Fibroblast of upper back skin (primary cell): Measurements from ENCODE around the gene PPRC1.

Experiments used
- DNase-seq: peaks from one replicate; pipeline ENCODE4 v3.0.0-alpha.2; 2013

The PPRC1 gene

GRCh38 chr10:102132563-102133372 lies at the start of gene PPRC1:
Gene PPRC1 (plus strand): TSS chr10:102133040. CDS start chr10:102133069, 29 bp downstream.
- peak; percentile 99 for DNase-seq

GRCh38 chr10:102083541-102083940 lies 49.3 kb upstream of the PPRC1 start:
- DNase-seq, result no peak

- no peak for DNase-seq
Observed at GRCh38 chr10:102085336-102085735, 47.5 kb upstream of the PPRC1 start.

DNA sequence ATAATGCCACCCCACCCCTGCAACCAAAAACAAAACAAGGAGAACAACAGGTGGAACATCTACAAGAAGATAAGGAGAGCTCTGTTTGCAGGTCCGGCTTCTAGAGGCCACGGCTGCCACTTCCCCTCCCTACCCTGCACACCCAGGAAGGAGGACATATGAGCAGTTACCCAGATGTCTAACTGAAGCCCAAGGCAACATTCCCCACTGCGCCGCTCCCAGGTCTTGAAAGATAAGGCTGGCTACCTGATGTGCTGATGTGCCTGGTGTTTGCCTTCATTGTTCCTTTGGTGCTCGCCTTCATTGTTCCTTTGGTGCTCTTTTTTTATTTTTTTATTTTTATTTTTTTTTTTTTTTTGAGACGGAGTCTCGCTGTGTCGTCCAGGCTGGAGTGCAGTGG lies 46.6 kb upstream of the PPRC1 start:
- no peak for DNase-seq

GRCh38 chr10:102090772-102091171 lies 42.1 kb upstream of the PPRC1 start:
- peak; percentile 23 for DNase-seq

- no peak for DNase-seq
Observed at GRCh38 chr10:102096449-102096848, 36.4 kb upstream of the PPRC1 start.

DNA sequence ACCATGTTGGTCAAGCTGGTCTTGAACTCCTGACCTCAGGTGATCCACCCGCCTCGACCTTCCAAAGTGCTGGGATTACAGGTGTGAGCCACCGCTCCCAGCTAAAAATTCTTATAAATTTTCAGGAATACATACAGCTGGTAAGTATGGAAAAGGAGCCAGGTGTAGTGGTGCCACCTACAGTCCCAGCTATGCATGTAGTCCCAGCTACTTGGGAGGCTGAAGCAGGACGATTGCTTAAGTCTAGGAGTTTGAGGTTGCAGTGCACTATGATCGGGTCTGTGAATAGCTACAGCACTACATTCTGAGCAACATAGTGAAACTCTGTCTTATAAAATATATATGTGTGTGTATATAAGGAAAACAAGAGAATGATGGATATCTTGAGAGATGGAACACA lies 31.7 kb upstream of the PPRC1 start:
- no peak for DNase-seq

DNA sequence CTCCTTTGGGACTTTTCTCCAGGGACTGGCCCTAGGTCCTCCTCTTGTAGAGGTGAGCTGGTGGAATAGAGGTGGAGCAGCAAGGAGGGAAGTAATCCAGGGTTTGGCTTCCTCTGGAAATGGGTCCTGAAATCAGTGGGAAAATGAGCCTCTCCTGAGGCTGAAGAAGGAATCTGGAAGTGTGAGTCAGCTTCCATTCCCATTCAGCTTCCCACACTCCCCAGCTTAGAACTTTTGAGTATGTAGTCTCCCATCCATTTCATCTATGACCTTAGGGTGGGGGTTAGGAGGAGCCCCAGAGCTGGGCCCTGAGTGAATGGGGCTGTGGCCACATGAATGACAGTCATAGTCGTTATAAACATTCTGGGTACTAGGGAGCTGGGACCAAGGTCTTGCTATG lies 30.4 kb upstream of the PPRC1 start:
- DNase-seq, result no peak

- DNase-seq, result no peak
Observed at GRCh38 chr10:102106998-102107397, 25.8 kb upstream of the PPRC1 start.

GRCh38 chr10:102109166-102110116 lies 23.4 kb upstream of the PPRC1 start:
- DNase-seq, result no peak

DNA sequence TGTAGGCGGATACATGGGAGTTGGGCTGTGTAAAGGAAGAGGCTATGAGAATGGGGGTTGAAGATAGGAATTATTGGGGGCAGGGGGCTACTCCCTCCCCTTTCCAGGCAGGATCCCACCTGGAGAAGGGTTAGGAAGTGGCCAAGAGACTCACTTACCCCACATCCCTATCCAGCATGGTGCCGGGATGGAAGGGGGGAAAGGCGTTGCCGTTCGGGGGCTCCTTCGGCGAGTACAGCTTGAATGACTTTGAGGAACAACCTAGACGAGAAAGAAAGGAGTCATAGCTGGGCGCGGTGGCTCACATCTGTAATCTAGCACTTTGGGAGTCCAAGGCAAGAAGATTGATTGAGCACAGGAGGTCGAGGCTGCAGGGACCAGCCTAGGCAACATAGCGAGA lies 21.6 kb upstream of the PPRC1 start:
- DNase-seq, result no peak

GRCh38 chr10:102112210-102112817 lies 20.5 kb upstream of the PPRC1 start:
- DNase-seq, result no peak

DNA sequence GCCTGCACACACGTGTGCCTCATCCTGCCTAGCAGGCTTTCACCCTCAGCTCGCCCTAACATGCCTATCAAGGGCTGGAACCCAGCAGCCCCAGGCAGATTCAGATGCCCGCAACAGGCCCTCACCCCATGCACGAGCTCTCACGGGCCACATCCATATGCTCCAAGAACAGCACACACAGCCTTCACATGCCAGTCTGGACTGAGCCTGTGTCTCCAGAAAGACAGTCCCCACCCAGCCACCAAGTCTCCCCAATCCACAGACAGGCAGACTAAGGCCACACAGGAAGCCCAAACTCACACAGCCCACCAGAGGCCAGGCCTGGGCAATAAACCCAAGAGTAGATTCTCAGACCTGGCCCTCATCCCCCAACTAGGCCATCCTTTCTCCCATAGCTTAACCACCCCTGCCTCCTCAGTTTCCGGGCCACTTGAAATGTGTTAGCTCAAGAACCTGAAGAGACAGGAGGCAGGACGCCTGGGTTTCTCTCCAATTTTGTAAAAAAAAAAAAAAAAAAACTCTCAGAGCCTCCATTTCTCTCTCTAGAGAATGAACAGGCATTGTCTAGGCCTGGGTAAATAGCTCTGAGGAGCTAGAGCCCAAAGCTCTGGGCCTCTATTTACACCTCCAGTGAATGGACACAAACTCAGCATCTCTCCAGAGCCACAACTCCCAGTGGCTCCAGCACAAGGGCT lies 19.4 kb upstream of the PPRC1 start:
- no peak for DNase-seq

DNA sequence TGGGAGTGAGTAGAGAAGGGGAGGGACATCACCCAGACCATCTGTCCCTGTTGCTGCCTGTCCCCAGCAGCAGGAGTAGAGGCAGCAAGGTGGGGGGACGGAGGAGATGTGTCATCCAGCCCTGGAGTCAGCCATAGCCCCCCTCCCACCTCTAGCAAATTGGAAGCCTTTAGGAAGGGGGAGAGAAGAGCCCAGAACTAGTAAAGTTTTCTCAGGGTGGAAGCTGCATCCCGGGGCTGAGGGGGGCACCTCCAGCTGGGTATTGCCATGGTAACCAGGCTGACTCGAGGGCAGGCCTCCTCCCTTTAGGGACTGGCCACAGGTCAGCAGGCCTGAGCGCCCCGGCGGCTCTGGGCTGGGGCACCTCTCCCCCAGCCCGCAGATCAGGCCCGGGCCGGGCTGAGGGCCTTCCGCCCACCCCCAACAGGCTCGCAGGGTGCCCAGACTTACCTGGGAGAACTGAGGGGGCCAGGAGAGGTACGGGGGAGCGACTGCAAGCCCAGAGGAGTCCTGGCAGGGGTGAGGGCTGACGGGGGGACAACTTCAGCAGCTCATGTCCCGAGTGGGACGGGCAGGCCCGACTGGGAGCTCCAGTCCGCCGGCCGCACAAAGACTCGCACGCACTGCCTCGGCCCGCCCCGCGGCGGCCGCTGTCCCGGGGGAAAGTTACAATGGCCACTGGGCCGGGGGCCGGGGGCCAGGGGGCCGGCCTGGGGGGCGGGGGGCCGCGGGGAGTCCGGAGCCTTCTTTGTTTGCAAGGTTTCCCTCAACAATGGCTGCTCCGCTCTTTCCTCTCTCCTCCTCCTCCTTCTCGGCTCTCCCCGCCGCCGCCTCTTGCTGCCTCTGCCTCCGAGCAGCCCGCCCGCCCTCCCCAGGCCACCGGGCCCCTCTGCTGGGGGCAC lies 18.6 kb upstream of the PPRC1 start:
- no peak for DNase-seq

- peak; percentile 82 for DNase-seq
Observed at GRCh38 chr10:102114861-102115618, 17.8 kb upstream of the PPRC1 start.

DNA sequence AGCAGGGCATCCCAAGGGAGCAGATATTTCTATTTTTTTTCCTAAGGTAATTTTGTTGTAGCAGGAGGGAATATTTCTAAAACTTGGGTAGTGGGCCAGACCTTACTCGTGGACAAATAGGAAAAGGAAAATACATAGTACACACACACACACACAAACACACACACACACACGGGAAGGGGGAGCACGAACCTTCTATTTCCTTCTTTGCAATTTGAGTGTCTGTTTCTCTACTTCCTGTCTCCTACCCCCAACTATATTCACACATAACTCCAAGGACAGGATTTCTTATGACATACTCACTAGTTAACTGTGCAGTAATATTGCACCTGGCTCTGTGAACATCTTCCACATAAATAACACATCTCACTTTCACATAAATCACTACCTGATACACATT lies 17.1 kb upstream of the PPRC1 start:
- DNase-seq, result peak; percentile 29

DNA sequence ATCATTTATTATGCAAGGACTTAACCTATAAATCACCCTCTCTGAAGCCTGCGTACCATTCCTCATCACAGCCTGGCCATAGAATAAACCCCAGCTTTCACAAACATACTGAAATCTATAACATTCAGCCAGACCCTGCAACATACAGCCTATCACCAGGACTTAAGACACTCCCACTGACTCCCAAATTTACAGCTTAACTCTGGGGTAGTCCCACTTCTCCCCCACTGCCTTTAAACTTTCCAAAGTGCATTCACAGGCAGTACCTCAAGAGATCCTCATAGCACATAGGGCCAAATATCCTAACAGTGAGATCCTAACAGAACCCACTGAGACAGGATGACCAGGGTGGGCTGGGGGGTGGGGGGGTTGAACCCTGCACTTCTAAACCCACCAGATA lies 16.2 kb upstream of the PPRC1 start:
- DNase-seq, result no peak

- peak; percentile 93 for DNase-seq
Observed at GRCh38 chr10:102117391-102118159, 15.3 kb upstream of the PPRC1 start.

GRCh38 chr10:102118867-102119266 lies 14.0 kb upstream of the PPRC1 start:
- peak; percentile 35 for DNase-seq
